IPS-20b (cell line): Measurements from ENCODE around the gene RNF208.
"Not testable (repeated sequence)": the region's sequence is repeated elsewhere in the genome, so short reads cannot be mapped to it uniquely, and the experiment has no call there.

Source experiments
- H3K27ac ChIP-seq: one replicate; pipeline ENCODE4 v1.5.1; 2013; ENCODE audit warnings: low read length
- H3K27me3 ChIP-seq: 2 replicates; pipeline ENCODE4 v1.6.1; 2013; ENCODE audit warnings: mild to moderate bottlenecking, low read length, inconsistent platforms; ENCODE audit not compliant: insufficient read depth
- H3K36me3 ChIP-seq: 2 replicates; pipeline ENCODE4 v1.6.1; 2013; ENCODE audit warnings: low read depth, mild to moderate bottlenecking, inconsistent platforms, low read length, moderate library complexity; ENCODE audit not compliant: insufficient read depth
- H3K4me1 ChIP-seq: 2 replicates; pipeline ENCODE4 v1.6.1; 2013; ENCODE audit warnings: mild to moderate bottlenecking, control low read depth, inconsistent platforms, low read length, moderate library complexity; ENCODE audit not compliant: insufficient read depth
- H3K4me3 ChIP-seq: 2 replicates; pipeline ENCODE4 v1.5.1; 2013; ENCODE audit warnings: mild to moderate bottlenecking, low read length, inconsistent platforms
- H3K9ac ChIP-seq: 2 replicates; pipeline ENCODE4 v1.6.1; 2013; ENCODE audit warnings: low read depth, mild to moderate bottlenecking, inconsistent platforms, low read length, moderate library complexity
- H3K9me3 ChIP-seq: 2 replicates; pipeline ENCODE4 v1.6.1; 2013; ENCODE audit warnings: mild to moderate bottlenecking, low read depth, low read length, inconsistent platforms; ENCODE audit not compliant: insufficient read depth

The RNF208 gene

DNA sequence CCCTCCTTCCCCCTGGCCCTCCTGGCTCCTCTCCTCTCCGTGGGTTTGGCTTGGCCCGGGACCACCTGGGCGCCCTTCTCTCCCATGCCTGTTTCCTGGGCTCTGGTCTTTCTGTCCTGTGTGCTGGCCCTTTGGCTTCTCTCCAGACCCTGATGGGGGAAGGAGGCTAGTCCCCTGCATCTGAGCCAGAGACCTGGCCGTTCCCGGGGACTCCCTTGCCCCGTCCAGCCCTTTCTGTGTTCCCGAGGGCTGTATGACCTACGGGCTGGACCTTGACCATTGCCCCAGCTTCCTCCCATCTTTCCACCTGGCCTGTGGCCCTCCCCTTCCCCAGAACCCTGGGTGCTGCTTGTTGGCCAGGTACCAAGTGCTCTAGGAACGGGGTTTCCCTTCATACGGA, 41.5 kb upstream of the RNF208 start:
- no peaks in the 10 kb centered on the region for H3K27me3 ChIP-seq
- no peak overlapping the region for H3K9ac ChIP-seq
- no peak overlapping the region for H3K27ac ChIP-seq
- H3K4me1 ChIP-seq: no peaks in the 10 kb centered on the region
- no peak overlapping the region for H3K4me3 ChIP-seq
- H3K36me3 ChIP-seq: peaks cover 27% of the 10 kb centered on the region
- H3K9me3 ChIP-seq: no peaks in the 10 kb centered on the region

DNA sequence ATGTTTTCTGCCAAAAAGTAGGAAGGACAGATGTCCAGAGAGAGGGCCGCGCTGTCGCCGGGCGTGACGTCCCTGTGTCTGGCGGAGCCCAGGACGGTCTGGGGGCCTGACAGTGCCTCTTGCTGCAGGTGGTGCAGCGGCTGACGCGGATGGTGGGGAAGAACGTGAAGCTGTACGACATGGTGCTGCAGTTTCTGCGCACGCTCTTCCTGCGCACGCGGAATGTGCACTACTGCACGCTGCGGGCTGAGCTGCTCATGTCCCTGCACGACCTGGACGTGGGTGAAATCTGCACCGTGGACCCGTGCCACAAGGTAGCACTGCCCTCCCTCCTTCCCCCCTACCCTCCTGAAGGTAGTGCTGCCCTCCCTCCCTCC, 40.9 kb upstream of the RNF208 start:
- Histone ChIP-seq H3K27ac (no peak overlapping the region), H3K9me3 (no peaks in the 10 kb centered on the region), H3K9ac (no peak overlapping the region), H3K27me3 (no peaks in the 10 kb centered on the region), H3K4me3 (no peak overlapping the region), H3K36me3 (peaks cover 33% of the 10 kb centered on the region), H3K4me1 (no peaks in the 10 kb centered on the region)

DNA sequence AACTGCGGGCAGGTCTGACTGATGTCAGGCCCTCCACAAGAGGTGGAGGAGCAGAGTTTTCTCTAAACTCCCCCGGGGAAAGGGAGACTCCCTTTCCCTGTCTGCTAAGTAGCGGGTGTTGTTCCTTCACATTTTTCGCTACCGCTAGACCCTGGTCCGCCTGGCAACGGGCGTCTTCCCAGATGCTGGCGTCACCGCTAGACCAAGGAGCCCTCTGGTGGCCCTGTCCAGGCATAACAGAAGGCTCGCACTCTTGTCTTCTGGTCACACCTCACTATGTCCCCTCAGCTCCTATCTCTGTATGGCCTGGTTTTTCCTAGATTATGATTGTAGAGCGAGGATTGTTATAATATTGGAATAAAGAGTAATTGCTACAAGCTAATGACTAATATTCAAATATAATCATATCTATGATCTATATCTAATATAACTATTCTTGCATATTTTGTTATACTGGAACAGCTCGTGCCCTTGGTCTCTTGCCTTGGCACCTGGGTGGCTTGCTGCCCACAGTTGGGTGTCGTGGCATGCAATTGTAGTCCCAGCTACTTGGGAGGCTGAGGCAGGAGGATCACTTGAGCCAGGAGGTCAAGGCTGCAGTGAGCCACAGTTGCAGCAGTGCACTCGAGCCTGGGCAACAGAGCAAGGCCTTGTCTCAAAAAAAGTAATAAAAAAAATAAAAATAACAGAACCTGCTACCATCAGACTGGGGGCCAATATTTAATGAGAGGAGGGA, 40.3 kb upstream of the RNF208 start:
- H3K9ac ChIP-seq, H3K9me3 ChIP-seq, H3K27ac ChIP-seq, H3K4me1 ChIP-seq, H3K27me3 ChIP-seq, H3K4me3 ChIP-seq: not testable (repeated sequence)
- peaks cover 35% of the 10 kb centered on the region for H3K36me3 ChIP-seq

DNA sequence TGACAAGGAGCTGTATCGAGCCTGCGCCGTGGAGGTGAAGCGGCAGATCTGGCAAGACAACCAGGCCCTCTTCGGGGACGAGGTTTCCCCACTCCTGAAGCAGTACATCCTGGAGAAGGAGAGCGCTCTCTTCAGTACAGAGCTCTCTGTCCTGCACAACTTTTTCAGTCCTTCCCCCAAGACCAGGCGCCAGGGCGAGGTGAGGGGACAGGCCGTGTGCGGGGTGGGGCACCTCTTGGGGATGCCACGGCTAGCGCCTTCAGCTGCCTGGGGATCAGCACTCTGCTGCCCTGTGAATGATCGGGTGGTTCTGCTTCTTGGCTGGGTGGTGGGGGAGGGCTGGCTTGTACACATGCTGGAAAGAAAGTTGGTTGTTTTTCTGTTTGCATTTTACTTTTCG, 34.8 kb upstream of the RNF208 start:
- Histone ChIP-seq H3K27ac (no peak overlapping the region), H3K4me3 (no peak overlapping the region; the same call in 1 of the 2 replicates), H3K36me3 (peaks cover 27% of the 10 kb centered on the region), H3K4me1 (peaks cover 3% of the 10 kb centered on the region; the same call in 1 of the 2 replicates), H3K9me3 (no peaks in the 10 kb centered on the region), H3K27me3 (peaks cover 11% of the 10 kb centered on the region; the same call in 1 of the 2 replicates), H3K9ac (no peak overlapping the region)

DNA sequence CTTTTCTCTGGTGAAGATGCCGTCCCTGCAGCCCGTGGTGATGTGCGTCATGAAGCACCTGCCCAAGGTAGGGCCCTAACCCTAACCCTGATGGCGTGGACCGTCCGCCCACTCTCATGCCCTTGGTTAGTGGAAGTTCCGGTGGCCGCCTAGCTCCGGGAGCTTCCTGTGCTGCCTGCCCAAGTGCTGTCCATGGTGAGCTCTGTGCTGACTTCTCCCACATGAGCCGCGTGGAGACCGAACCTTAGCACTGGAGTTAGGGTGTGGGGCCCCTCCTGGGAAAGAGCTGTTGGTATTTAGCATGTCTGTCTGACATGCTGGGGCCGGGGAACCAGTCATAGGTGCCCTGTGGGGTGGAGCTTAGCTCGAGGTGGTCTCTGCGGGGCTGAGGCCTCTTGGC, 34.3 kb upstream of the RNF208 start:
- H3K4me3 ChIP-seq: peak overlapping the region; percentile 93
- peaks cover 27% of the 10 kb centered on the region for H3K36me3 ChIP-seq
- no peaks in the 10 kb centered on the region for H3K9me3 ChIP-seq
- H3K27ac ChIP-seq: no peak overlapping the region
- peak overlapping the region; percentile 89; the same call in 1 of the 2 replicates for H3K9ac ChIP-seq
- peaks cover 3% of the 10 kb centered on the region; the same call in 1 of the 2 replicates for H3K4me1 ChIP-seq
- H3K27me3 ChIP-seq: peaks cover 11% of the 10 kb centered on the region; the same call in 1 of the 2 replicates

GRCh38 chr9:137255448-137256114, 33.5 kb upstream of the RNF208 start:
- Histone ChIP-seq H3K27ac (peak overlapping the region; percentile 29), H3K4me3 (peak overlapping the region; percentile 93), H3K27me3 (peaks cover 11% of the 10 kb centered on the region; the same call in 1 of the 2 replicates), H3K36me3 (peaks cover 27% of the 10 kb centered on the region), H3K9me3 (no peaks in the 10 kb centered on the region), H3K4me1 (peaks cover 3% of the 10 kb centered on the region; the same call in 1 of the 2 replicates), H3K9ac (peak overlapping the region; percentile 89)

GRCh38 chr9:137254624-137255447, 32.8 kb upstream of the RNF208 start, which contains the start of gene NELFB:
Gene NELFB (plus strand): TSS chr9:137255327.
- H3K9me3 ChIP-seq: no peaks in the 10 kb centered on the region
- peak within 1 kb of the TSS; percentile 89 for H3K9ac ChIP-seq
- peaks cover 11% of the 10 kb centered on the region; the same call in 1 of the 2 replicates for H3K27me3 ChIP-seq
- peaks cover 3% of the 10 kb centered on the region; the same call in 1 of the 2 replicates for H3K4me1 ChIP-seq
- H3K36me3 ChIP-seq: peaks cover 27% of the 10 kb centered on the region
- peak within 1 kb of the TSS; percentile 29 for H3K27ac ChIP-seq
- peak within 1 kb of the TSS; percentile 93 for H3K4me3 ChIP-seq

DNA sequence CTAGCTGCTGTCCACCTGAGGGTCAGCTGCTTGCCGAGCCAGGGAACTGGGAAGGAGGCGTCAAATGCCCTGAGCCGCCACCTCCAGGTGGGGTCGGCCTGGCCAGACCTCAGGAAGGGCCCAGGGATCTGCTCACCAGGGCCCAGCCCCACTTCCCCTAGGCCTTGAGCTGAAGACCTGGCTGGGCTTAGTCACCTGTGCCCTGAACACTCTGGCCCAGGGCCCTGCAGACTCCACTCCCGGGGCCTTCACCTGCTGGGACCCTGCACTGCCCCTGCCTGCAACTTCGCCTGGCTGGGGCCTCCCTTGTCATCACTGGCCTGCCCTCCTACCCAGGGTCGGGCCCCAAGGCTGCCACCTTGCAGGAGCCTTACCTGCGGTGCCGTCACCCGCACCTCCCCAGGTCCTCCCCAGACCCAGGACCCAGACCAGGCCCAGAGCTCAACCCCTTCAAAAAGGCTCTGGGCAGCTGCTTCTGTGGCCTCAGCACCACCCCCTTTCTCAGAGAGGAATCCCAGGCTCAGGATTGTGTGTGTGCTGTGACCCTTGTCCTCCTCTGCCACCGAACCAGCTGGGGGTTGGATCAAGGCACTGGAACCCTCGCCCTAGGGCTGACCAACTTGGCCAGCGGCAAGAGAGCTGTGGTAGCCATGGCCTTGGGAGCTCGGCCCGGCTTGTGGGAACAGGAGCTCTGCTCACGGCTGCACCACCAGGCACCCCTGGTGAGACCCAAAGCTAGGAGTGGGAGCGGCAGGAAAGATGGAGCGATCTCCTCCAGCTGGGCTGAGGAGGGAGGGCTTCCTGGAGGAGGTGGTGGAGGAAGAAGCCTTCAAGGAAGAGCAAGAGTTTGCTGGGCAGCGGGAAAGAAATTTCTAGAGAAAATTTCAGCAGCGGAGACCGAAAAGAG, 31.9 kb upstream of the RNF208 start:
- H3K36me3 ChIP-seq: peaks cover 23% of the 10 kb centered on the region
- H3K27ac ChIP-seq: no peak overlapping the region
- no peaks in the 10 kb centered on the region for H3K9me3 ChIP-seq
- H3K9ac ChIP-seq: peak overlapping the region; percentile 86; the same call in 1 of the 2 replicates
- peaks cover 11% of the 10 kb centered on the region; the same call in 1 of the 2 replicates for H3K27me3 ChIP-seq
- H3K4me1 ChIP-seq: peaks cover 3% of the 10 kb centered on the region; the same call in 1 of the 2 replicates
- H3K4me3 ChIP-seq: peak overlapping the region; percentile 90

- Histone ChIP-seq H3K36me3 (peaks cover 12% of the 10 kb centered on the region), H3K27me3 (peaks cover 11% of the 10 kb centered on the region; the same call in 1 of the 2 replicates), H3K9ac (no peak overlapping the region), H3K9me3 (no peaks in the 10 kb centered on the region), H3K4me3 (no peak overlapping the region), H3K27ac (no peak overlapping the region), H3K4me1 (peaks cover 3% of the 10 kb centered on the region; the same call in 1 of the 2 replicates)
Observed at GRCh38 chr9:137252555-137253506, 30.8 kb upstream of the RNF208 start.
